Measurements from ENCODE around the gene GIPC3. TPM values are rescaled to one million over a fixed set of nuclear protein-coding genes. Genes with fewer than 3 reads are reported as not detected.

Gene GIPC3, protein sequence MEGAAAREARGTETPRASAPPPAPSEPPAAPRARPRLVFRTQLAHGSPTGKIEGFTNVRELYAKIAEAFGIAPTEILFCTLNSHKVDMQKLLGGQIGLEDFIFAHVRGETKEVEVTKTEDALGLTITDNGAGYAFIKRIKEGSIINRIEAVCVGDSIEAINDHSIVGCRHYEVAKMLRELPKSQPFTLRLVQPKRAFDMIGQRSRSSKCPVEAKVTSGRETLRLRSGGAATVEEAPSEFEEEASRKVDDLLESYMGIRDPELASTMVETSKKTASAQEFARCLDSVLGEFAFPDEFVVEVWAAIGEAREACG
- under 0.01 and 0.06 TPM in 2 replicates for total RNA-seq

DNA sequence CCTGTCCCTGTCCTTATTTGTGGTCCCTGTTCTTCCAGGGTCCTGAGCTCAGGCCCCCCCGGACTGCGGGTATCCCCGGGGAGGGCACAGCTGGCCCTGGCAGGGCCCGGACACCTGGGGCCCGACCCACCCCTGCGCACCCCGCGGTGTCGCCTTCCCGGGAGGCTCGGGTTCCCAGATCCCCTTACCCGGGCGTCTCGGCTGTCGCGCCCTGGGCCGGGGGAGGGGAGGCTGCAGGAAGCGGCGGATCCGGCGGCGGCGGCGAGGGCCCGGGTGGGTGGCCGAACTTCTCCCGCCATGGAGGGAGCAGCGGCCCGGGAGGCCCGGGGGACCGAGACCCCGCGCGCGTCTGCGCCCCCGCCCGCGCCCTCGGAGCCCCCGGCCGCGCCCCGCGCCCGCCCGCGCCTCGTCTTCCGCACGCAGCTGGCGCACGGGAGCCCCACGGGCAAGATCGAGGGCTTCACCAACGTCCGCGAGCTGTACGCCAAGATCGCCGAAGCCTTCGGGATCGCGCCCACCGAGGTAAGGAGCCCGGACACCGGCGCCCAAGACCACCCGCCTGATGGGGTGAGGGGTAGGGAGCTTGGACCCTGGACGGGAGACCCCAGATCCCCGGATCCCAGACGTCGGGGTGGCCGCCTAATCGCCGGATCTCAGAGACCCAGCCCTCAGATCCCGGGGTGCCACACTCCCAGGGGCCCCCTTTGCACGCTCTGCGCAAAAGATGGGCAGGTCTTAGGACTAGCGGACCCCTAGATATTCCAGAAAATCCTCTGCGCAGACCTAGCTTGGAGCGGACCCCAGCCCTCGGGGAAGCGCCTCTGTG is at the start of gene GIPC3:
Gene GIPC3, plus strand, starts transcription at position 178 of the 826 bp plus-strand sequence. Its CDS starts 120 bp downstream, at position 298.

DNA sequence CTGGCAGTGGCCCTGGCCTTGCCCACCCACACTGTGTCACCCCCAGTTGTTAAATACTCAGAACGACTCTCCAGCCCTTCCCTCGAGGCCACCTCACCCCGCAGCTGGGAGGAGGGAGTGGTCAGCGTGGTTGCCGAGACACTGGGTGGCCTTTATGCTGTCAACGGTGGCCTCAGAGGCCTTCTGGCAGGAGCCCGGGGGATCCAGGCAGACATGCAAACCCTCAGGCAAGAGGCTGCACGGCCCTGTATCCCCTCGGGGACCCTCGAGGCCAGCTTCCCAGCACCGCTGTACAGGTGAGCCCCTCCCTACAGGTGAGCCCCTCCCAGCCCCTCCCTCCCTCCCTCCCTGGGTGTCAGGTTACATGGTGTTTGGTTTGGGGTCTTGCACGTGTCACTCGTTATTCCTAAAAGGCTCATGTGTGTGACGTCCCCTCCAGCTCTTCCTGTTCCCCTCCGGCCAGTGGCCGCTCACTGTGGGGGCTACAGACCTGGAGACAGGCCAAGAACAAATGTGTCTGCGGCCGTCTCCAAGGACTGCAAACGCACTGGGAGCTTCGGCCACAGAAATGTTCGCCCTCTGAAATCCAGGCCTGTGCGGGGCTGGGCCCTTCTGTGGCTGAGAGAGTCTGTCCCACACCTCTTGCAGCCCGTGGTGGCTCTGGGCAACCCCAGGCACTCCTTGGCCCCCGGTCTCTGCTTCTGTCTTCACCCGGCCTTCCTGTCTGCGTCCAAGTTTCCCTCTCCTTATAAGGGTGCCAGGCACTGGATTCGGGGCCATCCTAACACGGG is 46.1 kb upstream of the GIPC3 start, which contains the start of gene TEKTIP1:
Gene TEKTIP1, plus strand, starts transcription at position 210 of the 791 bp plus-strand sequence. Its CDS starts 4 bp downstream, at position 214.

DNA sequence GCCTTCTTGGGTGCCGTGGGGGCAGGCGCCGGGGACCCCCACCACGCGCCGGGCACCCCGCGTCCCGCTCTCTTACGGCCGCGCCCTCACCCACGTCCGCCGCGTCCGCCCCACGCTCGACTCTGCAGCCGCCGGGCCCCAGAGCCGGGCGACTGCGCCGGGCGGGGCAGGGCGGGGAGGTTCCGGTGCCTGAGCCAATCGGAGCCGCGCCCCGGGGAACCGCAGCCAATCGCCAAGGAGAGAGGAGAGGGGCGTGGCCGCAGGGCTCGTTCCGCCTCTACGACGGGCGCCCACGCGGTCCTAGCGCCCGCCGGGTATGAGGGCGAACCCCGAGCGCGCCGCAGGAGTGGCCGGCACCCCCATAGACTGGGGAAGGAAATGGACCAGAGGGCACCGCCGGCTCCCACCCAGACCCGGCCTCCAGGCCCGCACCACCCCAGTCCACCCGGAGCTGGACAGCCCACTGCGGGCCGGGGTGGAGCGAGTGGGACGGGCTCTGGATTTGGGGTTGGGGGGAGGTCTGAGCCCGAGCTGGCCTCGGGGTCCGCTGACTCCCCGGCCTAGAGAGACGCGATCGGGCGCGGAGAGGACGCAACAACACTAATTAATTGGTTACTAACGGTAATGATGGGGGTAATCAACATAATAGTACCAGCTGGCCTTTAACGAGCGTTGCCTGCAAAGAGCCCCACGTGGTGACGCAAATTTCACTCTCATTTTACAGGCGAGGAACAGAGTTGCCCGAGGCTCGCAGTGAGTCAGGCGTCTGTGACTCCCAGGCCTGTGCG is 27.6 kb upstream of the GIPC3 start, which contains the start of gene MFSD12:
Gene MFSD12, minus strand, starts transcription at position 126 of the 788 bp plus-strand sequence. CDS start 183 bp downstream, outside the sequence.

DNA sequence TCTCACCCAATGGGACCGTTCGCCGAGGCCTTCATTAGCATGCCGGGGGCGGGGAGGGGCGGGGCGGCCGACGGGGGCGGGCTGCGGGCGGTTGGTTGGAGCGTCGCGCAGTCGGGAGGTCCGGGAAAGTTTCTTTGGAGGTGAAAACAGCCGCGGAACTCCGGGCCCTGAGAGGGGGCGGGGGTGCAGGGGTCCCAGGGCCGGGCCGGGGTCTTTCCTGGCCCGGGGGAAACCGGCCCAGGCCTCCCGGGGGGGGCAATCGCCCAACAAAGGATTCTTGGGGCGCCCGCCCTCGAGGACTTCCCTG is 12.5 kb upstream of the GIPC3 start, which contains the start of gene HMG20B:
Gene HMG20B, plus strand, starts transcription at position 90 of the 307 bp plus-strand sequence. CDS start 366 bp downstream, outside the sequence.

DNA sequence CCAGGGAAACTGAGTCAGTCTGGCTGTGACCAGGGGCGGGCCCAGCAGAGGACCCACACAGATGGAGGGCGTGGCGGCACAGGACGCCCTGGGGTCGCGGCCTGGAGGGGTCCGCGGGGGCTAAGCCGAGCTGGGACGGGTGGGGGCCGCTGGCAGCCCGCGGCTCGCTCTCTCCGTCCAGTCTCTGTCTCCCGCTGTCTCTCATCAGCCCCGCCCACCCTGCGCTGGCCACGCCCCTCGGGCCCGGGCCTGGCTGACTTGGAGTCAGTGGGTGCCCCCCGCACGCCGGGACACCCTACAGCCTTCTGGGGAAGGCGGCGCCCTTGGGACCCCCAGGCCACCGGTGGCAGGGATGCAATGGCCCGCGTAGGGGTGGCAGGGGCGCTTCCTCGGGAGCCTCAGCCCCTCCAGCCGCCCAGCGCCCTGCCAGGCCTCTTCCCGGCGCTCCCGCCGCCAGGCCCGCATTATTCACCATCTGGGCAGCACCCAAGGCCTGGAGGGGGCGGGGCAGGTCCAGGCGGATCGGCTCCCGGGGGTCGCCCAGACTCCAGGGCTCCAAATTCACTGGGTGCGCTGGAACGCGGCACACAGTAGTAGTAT is 21.5 kb downstream of the GIPC3 start, which contains the start of gene TBXA2R:
Gene TBXA2R, minus strand, starts transcription at position 186 of the 600 bp plus-strand sequence. CDS start 6,241 bp downstream, outside the sequence.

DNA sequence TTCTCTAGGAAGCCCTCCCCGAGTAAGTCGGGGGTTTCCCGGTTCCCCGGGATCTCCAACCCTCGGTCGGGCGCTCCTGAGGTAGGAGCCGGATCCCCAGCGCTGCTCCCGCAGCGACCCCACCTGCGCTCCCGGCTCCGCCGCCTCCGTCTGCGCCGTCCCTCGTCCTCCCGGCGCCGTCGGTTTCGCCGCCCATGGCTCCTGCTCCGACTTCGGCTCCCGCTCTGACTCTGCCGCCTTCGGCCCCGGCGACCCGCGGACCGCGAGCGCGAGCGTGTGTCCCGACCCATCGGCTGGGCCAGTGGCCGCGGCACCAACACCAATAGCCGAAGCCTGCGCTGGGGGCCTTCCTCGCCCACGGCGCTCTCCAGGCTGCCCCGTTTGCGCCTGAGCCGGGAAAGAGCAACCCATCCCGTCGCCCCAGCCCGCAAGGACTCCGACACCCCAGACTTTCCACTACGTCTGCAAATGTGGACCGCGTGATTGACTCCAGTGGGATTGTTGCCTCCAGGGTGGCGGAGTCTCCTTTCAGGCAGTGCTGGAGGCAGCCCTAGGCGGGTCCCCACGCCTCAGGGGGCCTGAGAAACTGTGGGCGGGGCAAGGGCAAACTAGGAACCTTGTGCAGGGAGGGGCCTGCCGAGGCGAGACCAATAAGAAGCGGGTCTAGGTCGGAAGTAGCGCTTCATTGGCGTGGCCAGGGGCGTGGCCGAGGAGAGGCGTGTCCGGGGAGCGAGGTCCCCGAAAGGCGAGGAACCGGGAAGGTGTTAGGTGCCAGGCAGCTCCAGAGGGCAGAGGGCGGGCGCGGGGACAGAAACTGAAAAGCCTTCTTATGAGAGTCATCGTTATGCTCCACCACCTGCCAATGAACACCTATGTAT is 41.4 kb downstream of the GIPC3 start, which contains the start of gene CACTIN:
Gene CACTIN, minus strand, starts transcription at position 318 of the 878 bp plus-strand sequence. Its CDS starts 28 bp downstream, at position 290.

Other genes with a start within 250 kb of the GIPC3 start
- gene NFIC, start 218.9 kb upstream of the GIPC3 start, total RNA-seq: 53.5 and 69.8 TPM in 2 replicates
- not detected in 2 replicates for gene SMIM24, start 105.0 kb upstream of the GIPC3 start, total RNA-seq
- not detected in 2 replicates for gene SMIM44, start 102.0 kb upstream of the GIPC3 start, total RNA-seq
- 9.3 and 13.6 TPM in 2 replicates for gene DOHH, start 84.8 kb upstream of the GIPC3 start, total RNA-seq
- 30.5 and 33.0 TPM in 2 replicates for gene FZR1, start 79.2 kb upstream of the GIPC3 start, total RNA-seq
- not detected in 2 replicates for gene TEKTIP1, start 46.3 kb upstream of the GIPC3 start, total RNA-seq
- 86.3 and 130 TPM in 2 replicates for gene MFSD12, start 27.9 kb upstream of the GIPC3 start, total RNA-seq
- gene HMG20B, start 12.5 kb upstream of the GIPC3 start, total RNA-seq: 84.4 and 98.6 TPM in 2 replicates
- gene TBXA2R, start 21.4 kb downstream of the GIPC3 start, total RNA-seq: 4.0 and 6.3 TPM in 2 replicates
- gene CACTIN, start 41.3 kb downstream of the GIPC3 start, total RNA-seq: 18.2 and 24.6 TPM in 2 replicates
- 21.8 and 26.9 TPM in 2 replicates for gene PIP5K1C, start 115.0 kb downstream of the GIPC3 start, total RNA-seq
- gene TJP3, start 122.9 kb downstream of the GIPC3 start, total RNA-seq: not detected in 2 replicates
- 10.6 and 12.2 TPM in 2 replicates for gene APBA3, start 176.2 kb downstream of the GIPC3 start, total RNA-seq
- 48.9 and 52.3 TPM in 2 replicates for gene MRPL54, start 177.2 kb downstream of the GIPC3 start, total RNA-seq
- not detected in 2 replicates for gene RAX2, start 186.8 kb downstream of the GIPC3 start, total RNA-seq
- gene MATK, start 200.9 kb downstream of the GIPC3 start, total RNA-seq: not detected in 2 replicates

Data from aortic smooth muscle cell (primary cell).